HepG2 (cell line): ENCODE results near the gene C1orf159. TPM values are rescaled to one million over a fixed set of nuclear protein-coding genes. Genes with fewer than 3 reads are reported as not detected.

Experiments used
- ARID3A ChIP-seq: IDR thresholded peaks from 2 replicates; pipeline ENCODE4 v1.6.1; 2012; ENCODE audit warnings: low read depth, low read length, improper control_type of control experiment
- ARID4A ChIP-seq: sonication (generic); formaldehyde crosslinking; IDR thresholded peaks from 2 replicates; pipeline ENCODE4 v1.5.0; 2020; ENCODE audit warnings: mild to moderate bottlenecking, missing genetic modification reagents, borderline replicate concordance
- EHMT2 ChIP-seq: fragments of 200-600 bp; sonication (generic); IDR thresholded peaks from 2 replicates; pipeline ENCODE4 v1.7.0; 2017; ENCODE audit warnings: antibody characterized with exemption, low read depth, low read length, borderline replicate concordance
- HINFP ChIP-seq: sonication (generic); formaldehyde crosslinking; IDR thresholded peaks from 2 replicates; pipeline ENCODE4 v1.4.0; 2020; ENCODE audit warnings: low read depth, mild to moderate bottlenecking, missing genetic modification reagents
- HOXA3 ChIP-seq: sonication (generic); formaldehyde crosslinking; IDR thresholded peaks from 2 replicates; pipeline ENCODE4 v1.5.0; 2020; ENCODE audit warnings: missing genetic modification reagents
- KDM4B ChIP-seq: sonication (generic); formaldehyde crosslinking; IDR thresholded peaks from 2 replicates; pipeline ENCODE4 v1.4.0; 2020; ENCODE audit warnings: missing genetic modification reagents
- KDM5A ChIP-seq: fragments of 200-600 bp; sonication (generic); IDR thresholded peaks from 2 replicates; pipeline ENCODE4 v1.7.0; 2018; ENCODE audit warnings: antibody characterized with exemption, mild to moderate bottlenecking, low read length, borderline replicate concordance
- RAD21 ChIP-seq: fragments of 450-650 bp; formaldehyde crosslinking; IDR thresholded peaks from 2 replicates; pipeline ENCODE4 v1.5.0; 2020; ENCODE audit warnings: mild to moderate bottlenecking
- SRSF1 ChIP-seq: fragments of 200-400 bp; formaldehyde crosslinking; optimal IDR thresholded peaks from 2 replicates; pipeline ENCODE3; 2017; ENCODE audit warnings: mild to moderate bottlenecking, low read depth, low read length, moderate library complexity
- ZBTB25 ChIP-seq: IDR thresholded peaks from 2 replicates; pipeline ENCODE4 v1.6.1; 2018; ENCODE audit warnings: missing genetic modification reagents
- ZNF280B ChIP-seq: sonication (generic); formaldehyde crosslinking; IDR thresholded peaks from 2 replicates; pipeline ENCODE4 v1.5.0; 2020; ENCODE audit warnings: missing genetic modification reagents, mild to moderate bottlenecking, borderline replicate concordance
- ZNF335 ChIP-seq: sonication (generic); formaldehyde crosslinking; IDR thresholded peaks from 2 replicates; pipeline ENCODE4 v1.4.0; 2020; ENCODE audit warnings: missing genetic modification reagents
- ZNF441 ChIP-seq: sonication (generic); formaldehyde crosslinking; IDR thresholded peaks from 2 replicates; pipeline ENCODE4 v1.7.0; 2021; ENCODE audit warnings: missing genetic modification reagents, borderline replicate concordance
- ZNF724P ChIP-seq: sonication (generic); formaldehyde crosslinking; IDR thresholded peaks from 2 replicates; pipeline ENCODE4 v1.8.0; 2022; ENCODE audit warnings: missing genetic modification reagents, borderline replicate concordance
- polyA plus RNA-seq, 8 experiments: library from polyadenylated mRNA; depleted of rRNA in 3 of 8; stranded (reverse) in 7 of 8; unstranded in 1 of 8; fragments of >200 nt; fragmentation: Illumina TruSeq in 4 of 8; extraction: Trizol in 4 of 8; gene quantifications; 2 replicates each; pipeline versions ENCODE4 v1.2.1 to v1.2.3, GENCODE V29; 2011 to 2016; ENCODE audit warnings: low read depth in 4 of 8, missing spikeins in 1 of 8, mixed read lengths in 1 of 8; ENCODE audit not compliant: insufficient read depth in 1 of 8
- total RNA-seq, 5 experiments: library from RNA; depleted of rRNA; stranded (reverse); fragments of >200 nt; fragmentation: Illumina TruSeq; extraction: Trizol; gene quantifications; 2 replicates each; pipeline ENCODE4 v1.2.3, GENCODE V29; 2016; ENCODE audit warnings: low read depth in 1 of 5

The C1orf159 gene
- total and polyA plus RNA-seq, 2 of the 13 experiments (the other 11 are each of a cell fraction or from before 2014, with no cell fraction given), result 3.8 to 6.7 TPM

- TF ChIP-seq HOXA3, result 0 out of 2 replicates have a peak, but pooled peaks have one; percentile 50
- no peak for TF ChIP-seq HINFP
- TF ChIP-seq ZNF335, result no peak
- no peak; the same call in 1 of the 2 replicates for TF ChIP-seq ARID4A (CRISPR knock-in tag)
- TF ChIP-seq ZBTB25 (CRISPR knock-in tag), result no peak; the same call in 1 of the 2 replicates
- no peak for TF ChIP-seq EHMT2
- no peak for TF ChIP-seq KDM5A
- TF ChIP-seq ARID3A, result no peak
- no peak for TF ChIP-seq ZNF724P
- TF ChIP-seq SRSF1, result no peak
- TF ChIP-seq KDM4B (CRISPR knock-in tag), result no peak
- TF ChIP-seq ZNF280B (CRISPR knock-in tag), result 0 out of 2 replicates have a peak, but pooled peaks have one; percentile 4
- peak; percentile 64; the same call in 1 of the 2 replicates for TF ChIP-seq ZNF441 (CRISPR knock-in tag)
- peak; percentile 98 for TF ChIP-seq RAD21 (CRISPR knock-in tag)
Measured at GRCh38 chr1:1122078-1122811, 6.4 kb upstream of the C1orf159 start (continued).
